VCaP (cell line): ENCODE data around the gene TMEM38A.
A peak's percentile ranks its signal among the peaks of the same experiment; 100 is the strongest.

Source experiments
- H3K27ac ChIP-seq: fragments of 450-650 bp; 2 replicates; pipeline ENCODE4 v1.5.1; 2017
- TF ChIP-seq, protein P1 (sequence below): fragments of 450-650 bp; conservative IDR thresholded peaks from 2 replicates; pipeline ENCODE4 v1.5.1; 2017; ENCODE audit warnings: mild to moderate bottlenecking, moderate library complexity

The TMEM38A gene

DNA sequence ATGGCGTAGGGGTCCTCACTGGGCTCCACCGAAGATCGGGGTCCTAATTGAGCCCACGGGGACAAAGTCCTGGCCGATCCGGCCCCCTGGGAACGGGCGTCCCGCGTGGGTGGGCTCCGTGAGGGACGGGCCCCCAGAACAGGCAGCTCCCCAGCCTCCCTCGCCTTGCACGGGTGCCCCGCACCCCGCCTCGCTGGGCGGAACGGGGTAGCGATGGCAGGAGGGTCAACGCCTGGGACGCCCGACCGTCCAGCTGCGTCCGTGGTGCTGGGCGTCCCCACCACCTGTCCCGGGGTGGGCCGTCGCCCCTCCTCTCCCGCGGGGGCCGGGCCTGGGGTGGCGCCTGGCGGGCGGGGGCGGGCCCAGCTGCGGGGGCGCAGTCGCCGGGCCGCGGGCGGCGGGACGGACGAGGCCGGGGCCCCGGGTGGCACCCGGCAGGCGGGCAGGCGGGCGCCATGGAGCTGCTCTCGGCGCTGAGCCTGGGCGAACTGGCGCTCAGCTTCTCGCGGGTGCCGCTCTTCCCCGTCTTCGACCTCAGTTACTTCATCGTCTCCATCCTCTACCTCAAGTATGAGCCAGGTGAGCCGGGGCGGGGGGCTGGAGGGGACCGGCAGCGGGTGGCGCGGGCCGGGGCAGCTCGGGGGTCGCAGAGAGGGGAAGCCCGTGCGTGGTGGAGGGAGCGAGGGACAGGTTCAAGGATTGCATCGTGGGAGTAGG lies at the start of gene TMEM38A:
TSS of gene TMEM38A (plus strand) at position 377 of the 717 bp plus-strand sequence. CDS start at position 456, 79 bp downstream.
- TF ChIP-seq, protein P1, sequence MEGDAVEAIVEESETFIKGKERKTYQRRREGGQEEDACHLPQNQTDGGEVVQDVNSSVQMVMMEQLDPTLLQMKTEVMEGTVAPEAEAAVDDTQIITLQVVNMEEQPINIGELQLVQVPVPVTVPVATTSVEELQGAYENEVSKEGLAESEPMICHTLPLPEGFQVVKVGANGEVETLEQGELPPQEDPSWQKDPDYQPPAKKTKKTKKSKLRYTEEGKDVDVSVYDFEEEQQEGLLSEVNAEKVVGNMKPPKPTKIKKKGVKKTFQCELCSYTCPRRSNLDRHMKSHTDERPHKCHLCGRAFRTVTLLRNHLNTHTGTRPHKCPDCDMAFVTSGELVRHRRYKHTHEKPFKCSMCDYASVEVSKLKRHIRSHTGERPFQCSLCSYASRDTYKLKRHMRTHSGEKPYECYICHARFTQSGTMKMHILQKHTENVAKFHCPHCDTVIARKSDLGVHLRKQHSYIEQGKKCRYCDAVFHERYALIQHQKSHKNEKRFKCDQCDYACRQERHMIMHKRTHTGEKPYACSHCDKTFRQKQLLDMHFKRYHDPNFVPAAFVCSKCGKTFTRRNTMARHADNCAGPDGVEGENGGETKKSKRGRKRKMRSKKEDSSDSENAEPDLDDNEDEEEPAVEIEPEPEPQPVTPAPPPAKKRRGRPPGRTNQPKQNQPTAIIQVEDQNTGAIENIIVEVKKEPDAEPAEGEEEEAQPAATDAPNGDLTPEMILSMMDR: no peak
- peak within 1 kb of the TSS; percentile 98 for H3K27ac ChIP-seq

GRCh38 chr19:16612636-16613035 lies 48.3 kb upstream of the TMEM38A start:
- peak overlapping the region; percentile 72 for H3K27ac ChIP-seq
- TF ChIP-seq, protein P1: no peak

GRCh38 chr19:16613841-16614240 lies 47.1 kb upstream of the TMEM38A start:
- peak overlapping the region; percentile 72 for H3K27ac ChIP-seq
- TF ChIP-seq, protein P1: no peak

DNA sequence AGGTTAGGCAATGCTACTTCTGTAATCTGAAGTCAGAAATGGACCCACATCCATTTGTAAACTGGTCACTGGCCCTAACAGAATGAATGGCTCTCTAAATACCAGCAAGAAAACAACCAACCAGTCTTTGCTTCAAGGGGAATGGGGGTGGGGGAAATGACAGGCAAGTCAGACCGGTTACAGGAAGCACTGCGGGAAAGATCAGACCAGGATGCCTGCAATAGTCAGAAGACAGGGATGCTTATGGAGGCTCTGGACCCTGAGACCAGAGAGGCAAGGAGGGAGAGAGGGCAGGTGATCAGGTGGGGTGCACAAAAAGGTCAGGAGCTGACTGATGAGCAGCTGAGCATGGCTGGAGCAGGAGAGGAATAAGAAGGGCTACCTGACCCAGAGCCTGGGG lies 46.0 kb upstream of the TMEM38A start:
- H3K27ac ChIP-seq: peak overlapping the region; percentile 72
- TF ChIP-seq, protein P1: no peak

DNA sequence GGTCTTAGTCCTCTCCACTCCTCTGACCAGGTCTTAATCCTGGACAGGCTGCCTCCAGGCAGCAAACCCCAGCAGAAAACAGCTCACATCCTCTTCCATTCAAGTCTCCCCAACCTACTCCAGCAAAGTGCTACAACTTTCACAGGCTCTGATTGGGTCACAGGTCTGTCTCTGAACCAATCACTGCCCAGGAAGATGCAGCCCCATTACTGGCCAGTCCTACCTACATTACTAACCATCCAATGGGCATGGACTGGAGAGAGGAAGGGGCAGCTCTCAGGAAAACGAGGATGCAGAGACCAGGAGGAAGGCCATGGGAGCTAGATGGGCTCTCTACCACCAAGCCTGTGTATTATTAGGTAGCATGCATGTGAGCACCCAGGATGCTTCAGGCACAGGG lies 45.1 kb upstream of the TMEM38A start:
- peak overlapping the region; percentile 72 for H3K27ac ChIP-seq
- TF ChIP-seq, protein P1: no peak

DNA sequence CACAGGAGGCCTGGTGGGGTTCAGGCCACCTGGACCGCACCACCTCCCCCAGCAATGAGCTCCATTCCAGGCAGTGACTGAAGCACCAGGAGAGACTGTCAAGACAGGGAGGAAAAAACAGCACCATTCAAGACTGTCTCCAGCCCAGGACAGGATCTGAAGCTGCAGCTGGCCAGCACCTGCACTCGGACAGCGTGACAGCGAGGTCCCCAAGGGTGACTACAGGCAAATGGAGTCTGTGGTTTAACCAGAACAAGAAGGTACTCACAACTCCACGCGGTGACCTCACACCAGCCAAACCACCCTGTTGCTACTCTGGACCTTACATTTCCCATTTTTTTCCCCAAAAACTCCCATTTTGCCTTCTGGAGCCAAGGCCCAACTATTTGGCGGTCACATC lies 42.7 kb upstream of the TMEM38A start:
- H3K27ac ChIP-seq: no peak overlapping the region; the same call in 1 of the 2 replicates
- TF ChIP-seq, protein P1: no peak

- H3K27ac ChIP-seq: peak overlapping the region; percentile 27; the same call in 1 of the 2 replicates
- TF ChIP-seq, protein P1: no peak
These were observed 41.5 kb upstream of the TMEM38A start for GRCh38 chr19:16619457-16619856.
